Motor neuron (in vitro differentiated cells): Measurements from ENCODE around the gene ASRGL1. TPM values are rescaled to one million over a fixed set of nuclear protein-coding genes. Genes with fewer than 3 reads are reported as not detected.

Source experiments
- ATAC-seq, 8 experiments: fragments of 200-7000 bp; cut with Tn5 transposase; replicated peaks in 6 of 8; 2 replicates each; pipeline ENCODE4 v1.8.0; 2021; ENCODE audit warnings: mild to moderate bottlenecking in 8 of 8, moderate library complexity in 8 of 8
- H3K27ac ChIP-seq, 2 donors: fragments of 250-450 bp; sonication (Bioruptor Pico); 2 replicates each; pipeline ENCODE4 v1.9.0; 2021; ENCODE audit warnings: antibody characterized with exemption in 2 of 2, mild to moderate bottlenecking in 2 of 2, moderate library complexity in 1 of 2
- H3K4me1 ChIP-seq, 2 donors: fragments of 250-450 bp; sonication (Bioruptor Pico); replicated peaks in 1 of 2; 2 replicates each; pipeline ENCODE4 v1.6.1; 2021; ENCODE audit warnings: antibody characterized with exemption in 2 of 2, mild to moderate bottlenecking in 2 of 2, moderate library complexity in 1 of 2
- H3K4me3 ChIP-seq, 5 donors: fragments of 250-450 bp; sonication (Bioruptor Pico); 2 replicates each; pipeline ENCODE4 v1.9.0; 2021; ENCODE audit warnings: antibody characterized with exemption in 5 of 5, mild to moderate bottlenecking in 5 of 5, moderate library complexity in 4 of 5
- WGBS, 10 experiments: fragments of 450-650 bp; shearing (Covaris generic); methylation state at CpG; one replicate each; pipeline ENCODE4 v1.0.0; 2022; 5-methylcytosine and 5-hydroxymethylcytosine counted together
- in situ Hi-C, 9 experiments: fragments of 400-800 bp; cut with MboI; loops; one replicate each; pipeline ENCODE4 v1.15.0; 2021; ENCODE audit warnings: low sequenced_read_pairs in 9 of 9, low pct_unique_long_range_greater_than_20kb in 2 of 9; ENCODE audit not compliant: unreplicated experiment in 9 of 9
- total RNA-seq, 8 experiments: library from RNA; unstranded; fragments of 300-600 nt; gene quantifications; 2 replicates each; pipeline versions ENCODE4 v1.2.3 to v1.2.4, GENCODE V29; 2022

ASRGL1 gene
- total RNA-seq, 8 experiments from 2014 or later: 2.8 to 48.2 (median 24.8) TPM

GRCh38 chr11:62387381-62387780 is 50.1 kb downstream of the ASRGL1 start:
- Histone ChIP-seq H3K27ac (no peak overlapping the region), H3K4me3 (no peak overlapping the region), H3K4me1 (peaks cover 2 to 6% of the 10 kb centered on the region in 2 donors)
- ATAC-seq: no peak
- 40 to 100% (median 81%) methylated on average over 1 to 3 of the region's 3 CpGs for WGBS, 10 experiments
- in situ Hi-C loops: loop anchor here in 4 of 9 experiments (10.0 to 25.0 kb wide), 5 partner anchors 175 to 500 kb away; partner anchors contain the start of genes EEF1G (in 1 of the 4), SLC3A2 (in 1 of the 4), STX5 (in 1 of the 4) and TEX54 (in 1 of the 4)

GRCh38 chr11:62388999-62389398 is 51.8 kb downstream of the ASRGL1 start:
- Histone ChIP-seq H3K4me3 (no peak overlapping the region), H3K27ac (no peak overlapping the region), H3K4me1 (no peaks in the 10 kb centered on the region)
- WGBS, 10 experiments: 51 to 98% (median 82%) methylated on average over 2 to 11 of the region's 11 CpGs; no CpG with 5 or more reads in 2 of the 10 experiments
- no peak for ATAC-seq
- in situ Hi-C loops: loop anchor here in 4 of 9 experiments (10.0 to 25.0 kb wide), 5 partner anchors 173 to 498 kb away; partner anchors contain the start of genes EEF1G (in 1 of the 4), SLC3A2 (in 1 of the 4), STX5 (in 1 of the 4) and TEX54 (in 1 of the 4)

- 40% methylated on average over 1 of the region's 5 CpGs; no CpG with 5 or more reads in 9 of the 10 experiments for WGBS, 10 experiments
- ATAC-seq: no peak
Measured at GRCh38 chr11:62390237-62390636, 53.0 kb downstream of the ASRGL1 start.

GRCh38 chr11:62390722-62391121 is 53.5 kb downstream of the ASRGL1 start:
- ATAC-seq: no peak
- H3K4me1 ChIP-seq: peaks cover 6 to 7% of the 10 kb centered on the region in 2 donors
- WGBS, 10 experiments: 75 to 83% (median 80%) methylated on average over 1 of the region's 1 CpG; no CpG with 5 or more reads in 7 of the 10 experiments
- no peak overlapping the region for H3K4me3 ChIP-seq
- H3K27ac ChIP-seq: no peak overlapping the region
- in situ Hi-C loops: loop anchor here in 5 of 9 experiments (10.0 to 25.0 kb wide), 5 partner anchors 164 to 497 kb away; partner anchors contain the start of genes EEF1G (in 1 of the 5), SLC3A2 (in 1 of the 5), STX5 (in 1 of the 5) and TEX54 (in 1 of the 5)

More at GRCh38 chr11:62390237-62390636, 53.0 kb downstream of the ASRGL1 start:
- Histone ChIP-seq H3K4me1 (peaks cover 4% of the 10 kb centered on the region in 2 donors), H3K27ac (no peak overlapping the region), H3K4me3 (no peak overlapping the region)
- in situ Hi-C loops: loop anchor here in 5 of 9 experiments (10.0 to 25.0 kb wide), 5 partner anchors 165 to 497 kb away; partner anchors contain the start of genes EEF1G (in 1 of the 5), SLC3A2 (in 1 of the 5), STX5 (in 1 of the 5) and TEX54 (in 1 of the 5)

- H3K4me1 ChIP-seq: peaks cover 6 to 7% of the 10 kb centered on the region in 2 donors
- in situ Hi-C loops: loop anchor here in 5 of 9 experiments (10.0 to 25.0 kb wide), 5 partner anchors 163 to 495 kb away; partner anchors contain the start of genes EEF1G (in 1 of the 5), SLC3A2 (in 1 of the 5), STX5 (in 1 of the 5) and TEX54 (in 1 of the 5)
- no peak overlapping the region for H3K4me3 ChIP-seq
- WGBS, 10 experiments: 50 to 100% (median 85%) methylated on average over 1 to 12 of the region's 16 CpGs
- no peak overlapping the region for H3K27ac ChIP-seq
- no peak for ATAC-seq
Measured at GRCh38 chr11:62391642-62392425, 54.6 kb downstream of the ASRGL1 start.

GRCh38 chr11:62392506-62392905 is 55.3 kb downstream of the ASRGL1 start:
- no peak for ATAC-seq
- Histone ChIP-seq H3K4me1 (peaks cover 6 to 7% of the 10 kb centered on the region in 2 donors), H3K4me3 (no peak overlapping the region), H3K27ac (no peak overlapping the region)
- in situ Hi-C loops: loop anchor here in 5 of 9 experiments (10.0 to 25.0 kb wide), 5 partner anchors 162 to 495 kb away; partner anchors contain the start of genes EEF1G (in 1 of the 5), SLC3A2 (in 1 of the 5), STX5 (in 1 of the 5) and TEX54 (in 1 of the 5)
- 52 to 94% (median 83%) methylated on average over 1 to 3 of the region's 3 CpGs; no CpG with 5 or more reads in 5 of the 10 experiments for WGBS, 10 experiments

GRCh38 chr11:62393061-62393611 is 55.9 kb downstream of the ASRGL1 start:
- peaks cover 6 to 7% of the 10 kb centered on the region in 2 donors for H3K4me1 ChIP-seq
- WGBS, 10 experiments: 24 to 94% (median 61%) methylated on average over 2 to 7 of the region's 12 CpGs; no CpG with 5 or more reads in 2 of the 10 experiments
- no peak overlapping the region for H3K4me3 ChIP-seq
- H3K27ac ChIP-seq: no peak overlapping the region
- in situ Hi-C loops: loop anchor here in 5 of 9 experiments (10.0 to 25.0 kb wide), 5 partner anchors 162 to 494 kb away; partner anchors contain the start of genes EEF1G (in 1 of the 5), SLC3A2 (in 1 of the 5), STX5 (in 1 of the 5) and TEX54 (in 1 of the 5)
- ATAC-seq: peak in 1 of 8 experiments; percentile 16

GRCh38 chr11:62393735-62394134 is 56.5 kb downstream of the ASRGL1 start:
- 17 to 94% (median 73%) methylated on average over 1 to 4 of the region's 5 CpGs; no CpG with 5 or more reads in 4 of the 10 experiments for WGBS, 10 experiments
- peaks cover 11 to 13% of the 10 kb centered on the region in 2 donors for H3K4me1 ChIP-seq
- no peak for ATAC-seq
- H3K27ac ChIP-seq: no peak overlapping the region
- no peak overlapping the region for H3K4me3 ChIP-seq
- in situ Hi-C loops: loop anchor here in 5 of 9 experiments (10.0 to 25.0 kb wide), 5 partner anchors 161 to 494 kb away; partner anchors contain the start of genes EEF1G (in 1 of the 5), SLC3A2 (in 1 of the 5), STX5 (in 1 of the 5) and TEX54 (in 1 of the 5)

GRCh38 chr11:62394825-62395538 is 57.7 kb downstream of the ASRGL1 start:
- peak; percentile 80 to 94 (median 92) for ATAC-seq
- peak overlapping the region in 1 of 2 donors; percentile 18 for H3K27ac ChIP-seq
- 0 to 22% (median 7%) methylated on average over 1 to 10 of the region's 14 CpGs; no CpG with 5 or more reads in 1 of the 10 experiments for whole genome bisulfite sequencing, 10 experiments
- H3K4me1 ChIP-seq: peaks cover 21 to 26% of the 10 kb centered on the region in 2 donors
- in situ Hi-C loops: loop anchor here in 5 of 9 experiments (10.0 to 25.0 kb wide), 5 partner anchors 160 to 492 kb away; partner anchors contain the start of genes EEF1G (in 1 of the 5), SLC3A2 (in 1 of the 5), STX5 (in 1 of the 5) and TEX54 (in 1 of the 5)
- peak overlapping the region in 4 of 5 donors; percentile 0 to 6 (median 1) for H3K4me3 ChIP-seq

- WGBS, 10 experiments: 43 to 100% (median 97%) methylated on average over 1 to 5 of the region's 10 CpGs; no CpG with 5 or more reads in 6 of the 10 experiments
- no peak for ATAC-seq
- H3K27ac ChIP-seq: no peak overlapping the region
- H3K4me1 ChIP-seq: peaks cover 31 to 36% of the 10 kb centered on the region in 2 donors
- no peak overlapping the region for H3K4me3 ChIP-seq
- in situ Hi-C loops: loop anchor here in 5 of 9 experiments (10.0 to 25.0 kb wide), 5 partner anchors 159 to 491 kb away; partner anchors contain the start of genes EEF1G (in 1 of the 5), SLC3A2 (in 1 of the 5), STX5 (in 1 of the 5) and TEX54 (in 1 of the 5)
Measured at GRCh38 chr11:62395885-62396551, 58.8 kb downstream of the ASRGL1 start.
